H1 (cell line): ENCODE results near the gene COG7. TPM values are rescaled to one million over a fixed set of nuclear protein-coding genes. Genes with fewer than 3 reads are reported as not detected.

Experiments
- CTCF ChIA-PET: fragments of 300-600 bp; sonication (Branson Sonifier 250); formaldehyde crosslinking; loops from one replicate; lab custom pipeline; 2021; ENCODE audit not compliant: partially characterized antibody; lab: Charles Lee
- POLR2A ChIA-PET: fragments of 300-600 bp; sonication (Branson Sonifier 250); formaldehyde crosslinking; loops from one replicate; lab custom pipeline; 2021; ENCODE audit warnings: inconsistent platforms; ENCODE audit not compliant: partially characterized antibody; lab: Charles Lee
- DNase-seq, 2 experiments: peaks; one replicate each; pipeline versions ENCODE4 v3.0.0 to v3.0.0-alpha.2; 2010 to 2022; ENCODE audit warnings: low spot score in 2 of 2, low read depth in 1 of 2, mixed read lengths in 1 of 2
- FAIRE-seq: peaks from 2 replicates; lab custom pipeline; 2011; peaks lifted over from hg19 to GRCh38; lab: Jason Lieb, UNC
- H2AFZ ChIP-seq: 2 replicates; pipeline ENCODE4 v1.8.1; 2012; ENCODE audit warnings: low read length, inconsistent platforms
- H2AK5ac ChIP-seq: 2 replicates; pipeline ENCODE4 v1.6.1; 2013; ENCODE audit warnings: low read depth, low read length
- H2BK120ac ChIP-seq: replicated peaks from 2 replicates; pipeline ENCODE3; 2013; ENCODE audit warnings: low read depth, low read length, inconsistent platforms
- H2BK12ac ChIP-seq: 2 replicates; pipeline ENCODE4 v1.6.1; 2013; ENCODE audit warnings: low read depth, low read length
- H2BK15ac ChIP-seq: 2 replicates; pipeline ENCODE4 v1.6.1; 2013; ENCODE audit warnings: low read length
- H2BK20ac ChIP-seq: 2 replicates; pipeline ENCODE4 v1.6.1; 2013; ENCODE audit warnings: low read length
- H2BK5ac ChIP-seq: 2 replicates; pipeline ENCODE4 v1.6.1; 2013; ENCODE audit warnings: low read depth, low read length
- H3K14ac ChIP-seq: 2 replicates; pipeline ENCODE4 v1.6.1; 2013; ENCODE audit warnings: inconsistent platforms; ENCODE audit not compliant: insufficient read length
- H3K18ac ChIP-seq: 2 replicates; pipeline ENCODE4 v1.6.1; 2013; ENCODE audit warnings: low read length; ENCODE audit errors: extremely low read depth
- H3K23ac ChIP-seq: 2 replicates; pipeline ENCODE4 v1.6.1; 2013; ENCODE audit warnings: inconsistent platforms; ENCODE audit not compliant: insufficient read length
- H3K23me2 ChIP-seq: 2 replicates; pipeline ENCODE4 v1.6.1; 2013; ENCODE audit warnings: low read depth, low read length
- H3K27ac ChIP-seq: 2 replicates; pipeline ENCODE4 v1.6.1; 2011; ENCODE audit warnings: low read depth, low read length, inconsistent platforms
- H3K27me3 ChIP-seq, 4 experiments: replicated peaks in 1 of 4; 1 replicate in 1 of 4; 2 replicates in 3 of 4; pipeline versions ENCODE4 v1.6.1 to v1.8.1; 2011 to 2013; ENCODE audit warnings: low read length in 3 of 4, mild to moderate bottlenecking in 3 of 4, inconsistent platforms in 2 of 4, mixed read lengths in 2 of 4, moderate library complexity in 1 of 4; ENCODE audit not compliant: control insufficient read depth in 3 of 4, insufficient read depth in 3 of 4; ENCODE audit errors: extremely low read depth in 1 of 4
- H3K36me3 ChIP-seq, 4 experiments: 2 replicates each; pipeline versions ENCODE4 v1.6.1 to v1.8.1; 2011 to 2013; ENCODE audit warnings: mild to moderate bottlenecking in 4 of 4, low read length in 3 of 4, moderate library complexity in 2 of 4, control low read depth in 1 of 4, inconsistent platforms in 1 of 4; ENCODE audit not compliant: insufficient read depth in 4 of 4, control insufficient read depth in 2 of 4
- H3K4ac ChIP-seq: replicated peaks from 2 replicates; pipeline ENCODE3; 2013; ENCODE audit warnings: low read length, low read depth, mixed read lengths, inconsistent platforms; ENCODE audit not compliant: insufficient read length
- H3K4me1 ChIP-seq, 4 experiments: replicated peaks in 1 of 4; 1 replicate in 1 of 4; 2 replicates in 3 of 4; pipeline versions ENCODE4 v1.6.1 to v1.8.1; 2011 to 2013; ENCODE audit warnings: low read length in 3 of 4, inconsistent platforms in 2 of 4, mixed read lengths in 1 of 4; ENCODE audit not compliant: insufficient read depth in 4 of 4, control insufficient read depth in 3 of 4
- H3K4me2 ChIP-seq, 2 experiments: 2 replicates each; pipeline versions ENCODE4 v1.6.1 to v1.8.1; 2011 to 2013; ENCODE audit warnings: low read depth in 2 of 2, low read length in 2 of 2, control low read depth in 1 of 2, inconsistent platforms in 1 of 2, mild to moderate bottlenecking in 1 of 2; ENCODE audit not compliant: insufficient read depth in 1 of 2
- H3K4me3 ChIP-seq, 4 experiments: fragments of 200-600, 300-600 bp in 1 of 4; sonication (generic), shearing (Covaris generic), sonication (Bioruptor Twin) in 1 of 4; 2 replicates each; pipeline versions ENCODE4 v1.5.1 to v1.8.1; 2011 to 2016; ENCODE audit warnings: low read length in 4 of 4, low read depth in 3 of 4, control low read depth in 2 of 4, inconsistent platforms in 2 of 4, mild to moderate bottlenecking in 2 of 4, mixed read lengths in 1 of 4, moderate library complexity in 1 of 4; ENCODE audit not compliant: insufficient read depth in 2 of 4; ENCODE audit errors: extremely low read depth in 1 of 4
- H3K56ac ChIP-seq: replicated peaks from 2 replicates; pipeline ENCODE3; 2013; ENCODE audit warnings: low read depth, mild to moderate bottlenecking, mixed read lengths, low read length, inconsistent platforms; ENCODE audit not compliant: insufficient read length
- H3K79me1 ChIP-seq: 2 replicates; pipeline ENCODE4 v1.6.1; 2013; ENCODE audit warnings: low read depth, low read length, control low read depth
- H3K79me2 ChIP-seq, 2 experiments: 2 replicates each; pipeline versions ENCODE4 v1.6.1 to v1.8.1; 2012 to 2013; ENCODE audit warnings: low read length in 2 of 2, mild to moderate bottlenecking in 2 of 2, inconsistent platforms in 1 of 2; ENCODE audit not compliant: insufficient read depth in 2 of 2, control insufficient read depth in 1 of 2
- H3K9ac ChIP-seq, 4 experiments: replicated peaks in 1 of 4; 1 replicate in 1 of 4; 2 replicates in 3 of 4; pipeline versions ENCODE4 v1.6.1 to v1.8.1; 2011 to 2013; ENCODE audit warnings: low read depth in 3 of 4, low read length in 3 of 4, control low read depth in 2 of 4, mild to moderate bottlenecking in 2 of 4, moderate library complexity in 2 of 4, inconsistent platforms in 1 of 4; ENCODE audit errors: extremely low read depth in 1 of 4
- H3K9me3 ChIP-seq, 2 experiments: 2 replicates each; pipeline versions ENCODE4 v1.6.1 to v1.8.1; 2012 to 2013; ENCODE audit warnings: mild to moderate bottlenecking in 2 of 2, moderate library complexity in 2 of 2, control low read depth in 1 of 2, inconsistent platforms in 1 of 2, low read depth in 1 of 2, low read length in 1 of 2, mixed read lengths in 1 of 2; ENCODE audit not compliant: insufficient read depth in 2 of 2
- H4K20me1 ChIP-seq, 2 experiments: replicated peaks in 1 of 2; 2 replicates each; pipeline versions ENCODE3 to v1.8.1; 2011 to 2013; ENCODE audit warnings: inconsistent platforms in 2 of 2, low read length in 2 of 2, mild to moderate bottlenecking in 1 of 2; ENCODE audit not compliant: insufficient read depth in 2 of 2, control insufficient read depth in 1 of 2
- H4K5ac ChIP-seq: 2 replicates; pipeline ENCODE4 v1.6.1; 2013; ENCODE audit warnings: low read length, low read depth, mixed read lengths, inconsistent platforms; ENCODE audit not compliant: insufficient read length
- H4K8ac ChIP-seq: 2 replicates; pipeline ENCODE4 v1.8.0; 2013; ENCODE audit warnings: mild to moderate bottlenecking, moderate library complexity, low read length, inconsistent platforms; ENCODE audit not compliant: insufficient read depth; ENCODE audit errors: extremely low read depth
- H4K91ac ChIP-seq: replicated peaks from 2 replicates; pipeline ENCODE3; 2013; ENCODE audit warnings: low read length, mixed read lengths, inconsistent platforms; ENCODE audit not compliant: insufficient read length
- BCL11A ChIP-seq, 2 experiments: IDR thresholded peaks; one replicate each; pipeline ENCODE4 v1.6.1; 2011; ENCODE audit warnings: low read depth in 2 of 2, low read length in 2 of 2, mild to moderate bottlenecking in 2 of 2
- TAF7 ChIP-seq: optimal IDR thresholded peaks from 2 replicates; pipeline ENCODE3; 2011; ENCODE audit warnings: low read depth, mild to moderate bottlenecking, inconsistent platforms, low read length, moderate library complexity, borderline replicate concordance
- WGBS, 2 experiments: shearing (Covaris generic) in 1 of 2; methylation state at CpG; one replicate each; pipeline versions ENCODE4 v1.1.6 to v1.1.7; 2013 to 2015; ENCODE audit warnings: low lambda C conversion rate in 2 of 2, mixed read lengths in 2 of 2, inconsistent platforms in 1 of 2, low coverage in 1 of 2, missing lambda C conversion rate in 1 of 2; ENCODE audit not compliant: insufficient replicate concordance in 2 of 2, insufficient coverage in 1 of 2, insufficient read length in 1 of 2; ENCODE audit errors: extremely low coverage in 1 of 2, missing lambda C conversion rate in 1 of 2; 5-methylcytosine and 5-hydroxymethylcytosine counted together
- polyA plus RNA-seq, 7 experiments: library from polyadenylated mRNA; depleted of rRNA in 3 of 7; stranded (reverse) in 5 of 7; unstranded in 2 of 7; fragments of >200 nt in 5 of 7; fragments of 200-250 nt in 2 of 7; gene quantifications; 1 replicate in 5 of 7; 2 replicates in 1 of 7; 4 replicates in 1 of 7; pipeline versions ENCODE4 v1.2.1 to v1.2.3, GENCODE V29; 2011 to 2013; ENCODE audit warnings: missing spikeins in 2 of 7, mixed read lengths in 2 of 7
- total RNA-seq: library from RNA; stranded (reverse); fragmentation: NEBNext Ultra II Directional; extraction: Animal tissue kit (Norgen Biotek cat#: 25700); gene quantifications from 2 replicates; pipeline ENCODE4 v1.2.1, GENCODE V29; 2021

COG7 gene
- total and polyA plus RNA-seq, 2 of the 8 experiments (the other 6 are each of a cell fraction or from before 2014, with no cell fraction given), result 17.2 to 40.4 TPM

DNA sequence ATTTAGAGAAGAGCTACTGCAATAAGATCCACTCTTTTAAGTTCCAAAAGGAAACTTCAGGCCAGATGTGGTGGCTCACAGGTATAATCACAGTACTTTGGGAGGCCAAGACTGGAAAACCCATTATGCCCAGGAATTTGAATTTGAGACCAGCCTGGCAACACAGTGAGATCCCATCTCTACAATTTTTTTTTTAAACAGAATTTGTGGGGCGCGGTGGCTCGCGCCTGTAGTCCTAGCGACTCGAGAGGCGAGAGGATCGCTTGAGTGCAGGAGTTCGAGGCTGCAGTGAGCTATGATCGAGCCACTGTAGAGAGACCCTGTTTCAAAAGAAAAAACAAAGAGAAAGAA, 793 bp downstream of the COG7 start:
- no peaks in the 10 kb centered on the region for H3K27me3 ChIP-seq
- H3K23ac ChIP-seq, result no peak overlapping the region
- ChIA-PET CTCF (interaction anchor here (0.7 to 5.5 kb wide), 2 partner anchors 17 to 582 kb away, joined by 3 to 38 read pairs; no protein-coding TSS in a partner anchor), POLR2A (interaction anchor here (0.7 to 1.9 kb wide), 7 partner anchors 9 to 226 kb away, joined by 3 to 12 read pairs (median 5); partner anchors contain the start of gene PLK1)
- H2AK5ac ChIP-seq, result no peak overlapping the region
- DNase-seq, result no peak
- H3K9ac ChIP-seq, result peak overlapping the region in 2 of 4 experiments; percentile 81 to 84; a peak in 2 of 7 replicates
- peaks cover 0 to 3% (median 1%) of the 10 kb centered on the region in 4 experiments; a peak in 3 of 7 replicates for H3K4me1 ChIP-seq
- TF ChIP-seq BCL11A (IDR thresholded peaks at IDR 0.05; ENCODE audit: low read depth in 2 of 2, low read length in 2 of 2), result no peak
- peak; percentile 2 for TF ChIP-seq TAF7
- peak overlapping the region; percentile 76 to 98 (median 82) for H3K4me3 ChIP-seq
- FAIRE-seq, result no peak
- H4K8ac ChIP-seq, result peak overlapping the region; percentile 93; the same call in 1 of the 2 replicates
- no peak overlapping the region for H2BK120ac ChIP-seq
- peaks cover 3% of the 10 kb centered on the region; the same call in 1 of the 2 replicates for H3K23me2 ChIP-seq
- no peak overlapping the region for H4K91ac ChIP-seq
- no peak overlapping the region for H2BK5ac ChIP-seq
- no peak overlapping the region for H4K5ac ChIP-seq
- H3K4me2 ChIP-seq, result peak overlapping the region; percentile 60 to 93
- no peak overlapping the region for H3K14ac ChIP-seq
- no peak overlapping the region for H2BK12ac ChIP-seq
- no peak overlapping the region for H3K18ac ChIP-seq
- H2BK20ac ChIP-seq, result no peak overlapping the region
- H3K56ac ChIP-seq, result no peak overlapping the region
- WGBS, 2 experiments, result 7% methylated on average over 10 of the region's 10 CpGs; no CpG with 5 or more reads in 1 of the 2 experiments
- H3K27ac ChIP-seq, result no peak overlapping the region
- H3K36me3 ChIP-seq, result no peaks in the 10 kb centered on the region
- H3K4ac ChIP-seq, result no peak overlapping the region
- peak overlapping the region; percentile 53; the same call in 1 of the 2 replicates for H2AFZ ChIP-seq
- peaks cover 0 to 3% of the 10 kb centered on the region in 2 experiments for H4K20me1 ChIP-seq
- no peak overlapping the region for H2BK15ac ChIP-seq
- 0 out of 4 replicates have a peak, but pooled peaks cover 0 to 3% of the 10 kb centered on the region in 2 experiments for H3K79me2 ChIP-seq
- H3K9me3 ChIP-seq, result no peaks in the 10 kb centered on the region
- H3K79me1 ChIP-seq, result 0 out of 2 replicates have a peak, but pooled peaks cover 2% of the 10 kb centered on the region
